ENCODE measurements around the gene LGR4. TPM values are rescaled to one million over a fixed set of nuclear protein-coding genes. Genes with fewer than 3 reads are reported as not detected.

Gene LGR4
- total and polyA plus RNA-seq, 9 of the 15 experiments (the other 6 are each of a cell fraction or from before 2014, with no cell fraction given), result 0.94 to 10.1 (median 5.8) TPM

- TF ChIP-seq ZNF589 (CRISPR knock-in tag; IDR thresholded peaks at IDR 0.05; ENCODE audit: low read depth) (no peak), SIN3B (IDR thresholded peaks at IDR 0.05; ENCODE audit: low read depth) (no peak), ZNF197 (CRISPR knock-in tag; IDR thresholded peaks at IDR 0.05; ENCODE audit: low read depth) (no peak), ZNF253 (CRISPR knock-in tag; conservative IDR thresholded peaks at IDR 0.05) (no peak), FUS (optimal IDR thresholded peaks at IDR 0.05; ENCODE audit: low read depth, low read length) (no peak), NFIC (IDR thresholded peaks at IDR 0.05) (no peak), SRSF9 (IDR thresholded peaks at IDR 0.05; ENCODE audit: borderline replicate concordance, low read depth, low read length) (no peak), THAP7 (CRISPR knock-in tag; IDR thresholded peaks at IDR 0.05) (no peak), RBM34 (IDR thresholded peaks at IDR 0.05; ENCODE audit: borderline replicate concordance, insufficient read depth, low read length) (no peak), BDP1 (IDR thresholded peaks at IDR 0.05; ENCODE audit: insufficient read depth, insufficient read length) (no peak), ZNF143 (CRISPR knock-in tag; IDR thresholded peaks at IDR 0.05) (no peak), ELK3 (CRISPR knock-in tag; IDR thresholded peaks at IDR 0.05) (no peak), CHD4 (IDR thresholded peaks at IDR 0.05; ENCODE audit: insufficient read depth, insufficient replicate concordance, low read depth, low read length, poor library complexity, severe bottlenecking) (no peak), ZNF41 (CRISPR knock-in tag; conservative IDR thresholded peaks at IDR 0.05) (no peak), STAT5A (IDR thresholded peaks at IDR 0.05; ENCODE audit: borderline replicate concordance, low read length) (peak; percentile 90), L3MBTL2 (IDR thresholded peaks at IDR 0.05) (no peak), KLF1 (tag; IDR thresholded peaks at IDR 0.05) (no peak), EGR1 (conservative IDR thresholded peaks at IDR 0.05) (no peak), GABPB2 (CRISPR knock-in tag; conservative IDR thresholded peaks at IDR 0.05) (no peak), ATF1 (CRISPR knock-in tag; IDR thresholded peaks at IDR 0.05) (no peak), ATF1 (tag; IDR thresholded peaks at IDR 0.05) (no peak), GABPA (tag; conservative IDR thresholded peaks at IDR 0.05; ENCODE audit: low read depth) (0 out of 2 replicates have a peak, but pooled peaks have one; percentile 20), KDM2B (CRISPR knock-in tag; IDR thresholded peaks at IDR 0.05) (no peak), TEAD2 (tag; IDR thresholded peaks at IDR 0.05) (no peak), ZNF639 (CRISPR knock-in tag; conservative IDR thresholded peaks at IDR 0.05 in 1 of 2, IDR thresholded peaks at IDR 0.05 in 1 of 2) (peak in 1 of 2 experiments; percentile 51; a peak in 1 of 4 replicates)
Measured at GRCh38 chr11:27447288-27448183, 25.1 kb downstream of the LGR4 start (continued).
